HEK293 (cell line): Measurements from ENCODE around the gene MNX1.

Experiments used
- CTCF ChIA-PET: fragments of 350-600 bp; formaldehyde crosslinking; extraction: SDS; loops from one replicate; lab custom pipeline; 2021; ENCODE audit warnings: antibody characterized with exemption; lab: Yijun Ruan, JAX
- POLR2A ChIA-PET: fragments of 300-600 bp; formaldehyde crosslinking; extraction: SDS; loops from one replicate; lab custom pipeline; 2020; ENCODE audit warnings: antibody characterized with exemption, inconsistent platforms; lab: Yijun Ruan, JAX
- H3K27ac ChIP-seq: fragments of 200-500 bp; sonication (Bioruptor generic); 2 replicates; pipeline ENCODE4 v1.5.1; 2014; ENCODE audit warnings: low read depth, low read length, control low read depth, inconsistent platforms; ENCODE audit errors: extremely low read depth
- H3K36me3 ChIP-seq, 2 experiments: fragments of 200-500 bp in 1 of 2; sonication (Bioruptor generic) in 1 of 2; 1 replicate in 1 of 2; 2 replicates in 1 of 2; pipeline ENCODE4 v1.5.1; 2014 to 2017; ENCODE audit warnings: inconsistent platforms in 2 of 2, low read length in 2 of 2; ENCODE audit not compliant: control insufficient read depth in 2 of 2, insufficient read depth in 1 of 2
- H3K4me1 ChIP-seq: fragments of 200-500 bp; sonication (Bioruptor generic); 2 replicates; pipeline ENCODE4 v1.5.1; 2014; ENCODE audit warnings: mild to moderate bottlenecking, low read length, inconsistent platforms; ENCODE audit not compliant: control insufficient read depth, insufficient read depth
- H3K4me3 ChIP-seq: 2 replicates; pipeline ENCODE4 v1.5.1; 2011; ENCODE audit warnings: low read depth, mild to moderate bottlenecking, control low read depth, low read length, moderate library complexity
- H3K9me3 ChIP-seq: fragments of 200-500 bp; sonication (Bioruptor generic); 2 replicates; pipeline ENCODE4 v1.5.1; 2014; ENCODE audit warnings: low read depth, low read length, inconsistent platforms; ENCODE audit not compliant: control insufficient read depth, insufficient read depth
- BCL11A ChIP-seq: fragments of 450-650 bp; formaldehyde crosslinking; IDR thresholded peaks from 2 replicates; pipeline ENCODE4 v1.5.1; 2016; ENCODE audit warnings: low read depth, missing biosample characterization, missing genetic modification characterization
- SALL2 ChIP-seq: fragments of 450-650 bp; formaldehyde crosslinking; IDR thresholded peaks from 2 replicates; pipeline ENCODE4 v1.5.0; 2017; ENCODE audit warnings: missing biosample characterization, mild to moderate bottlenecking, missing genetic modification characterization, borderline replicate concordance
- SCRT1 ChIP-seq: fragments of 450-650 bp; formaldehyde crosslinking; IDR thresholded peaks from 2 replicates; pipeline ENCODE4 v1.5.1; 2016; ENCODE audit warnings: missing biosample characterization, missing genetic modification characterization, borderline replicate concordance
- SCRT2 ChIP-seq: fragments of 450-650 bp; formaldehyde crosslinking; IDR thresholded peaks from 2 replicates; pipeline ENCODE4 v1.5.1; 2016; ENCODE audit warnings: missing biosample characterization, missing genetic modification characterization
- SP2 ChIP-seq: fragments of 450-650 bp; formaldehyde crosslinking; IDR thresholded peaks from 2 replicates; pipeline ENCODE4 v1.5.1; 2016; ENCODE audit warnings: missing biosample characterization, missing genetic modification characterization
- YY2 ChIP-seq: fragments of 450-650 bp; formaldehyde crosslinking; IDR thresholded peaks from 2 replicates; pipeline ENCODE4 v1.5.1; 2016; ENCODE audit warnings: missing biosample characterization, missing genetic modification characterization
- ZBTB20 ChIP-seq: fragments of 450-650 bp; formaldehyde crosslinking; IDR thresholded peaks from 2 replicates; pipeline ENCODE4 v1.5.1; 2016; ENCODE audit warnings: missing biosample characterization, missing genetic modification characterization
- ZBTB7A ChIP-seq: fragments of 450-650 bp; formaldehyde crosslinking; IDR thresholded peaks from 2 replicates; pipeline ENCODE4 v1.5.1; 2016; ENCODE audit warnings: low read depth, missing biosample characterization, missing genetic modification characterization
- ZFHX2 ChIP-seq: fragments of 450-650 bp; formaldehyde crosslinking; conservative IDR thresholded peaks from 2 replicates; pipeline ENCODE4 v1.5.1; 2016; ENCODE audit warnings: missing biosample characterization, missing genetic modification characterization
- ZNF132 ChIP-seq: fragments of 450-650 bp; formaldehyde crosslinking; IDR thresholded peaks from 2 replicates; pipeline ENCODE4 v1.5.1; 2017; ENCODE audit warnings: missing biosample characterization, missing genetic modification characterization, borderline replicate concordance
- ZNF366 ChIP-seq: fragments of 450-650 bp; formaldehyde crosslinking; conservative IDR thresholded peaks from 2 replicates; pipeline ENCODE4 v1.5.1; 2016; ENCODE audit warnings: missing biosample characterization, missing genetic modification characterization
- ZNF48 ChIP-seq: fragments of 450-650 bp; formaldehyde crosslinking; IDR thresholded peaks from 2 replicates; pipeline ENCODE4 v1.5.1; 2016; ENCODE audit warnings: missing biosample characterization, missing genetic modification characterization
- ZNF585B ChIP-seq: fragments of 450-650 bp; formaldehyde crosslinking; IDR thresholded peaks from 2 replicates; pipeline ENCODE4 v1.5.1; 2016; ENCODE audit warnings: missing biosample characterization, missing genetic modification characterization
- ZNF596 ChIP-seq: fragments of 450-650 bp; IDR thresholded peaks from 2 replicates; pipeline ENCODE4 v1.5.0; 2018; ENCODE audit warnings: missing biosample characterization, mild to moderate bottlenecking, missing genetic modification characterization, moderate library complexity
- TF ChIP-seq, protein P1 (sequence below): fragments of 450-650 bp; formaldehyde crosslinking; IDR thresholded peaks from 2 replicates; pipeline ENCODE4; 2016; ENCODE audit warnings: missing biosample characterization, missing genetic modification characterization
- TF ChIP-seq, protein P2 (sequence below): fragments of 450-650 bp; formaldehyde crosslinking; IDR thresholded peaks from 2 replicates; pipeline ENCODE4 v1.5.1; 2016; ENCODE audit warnings: missing biosample characterization, missing genetic modification characterization
- TF ChIP-seq, protein P3 (sequence below): fragments of 450-650 bp; formaldehyde crosslinking; conservative IDR thresholded peaks from 2 replicates; pipeline ENCODE4 v1.5.1; 2016; ENCODE audit warnings: low read depth, missing biosample characterization, missing genetic modification characterization

The MNX1 gene

DNA sequence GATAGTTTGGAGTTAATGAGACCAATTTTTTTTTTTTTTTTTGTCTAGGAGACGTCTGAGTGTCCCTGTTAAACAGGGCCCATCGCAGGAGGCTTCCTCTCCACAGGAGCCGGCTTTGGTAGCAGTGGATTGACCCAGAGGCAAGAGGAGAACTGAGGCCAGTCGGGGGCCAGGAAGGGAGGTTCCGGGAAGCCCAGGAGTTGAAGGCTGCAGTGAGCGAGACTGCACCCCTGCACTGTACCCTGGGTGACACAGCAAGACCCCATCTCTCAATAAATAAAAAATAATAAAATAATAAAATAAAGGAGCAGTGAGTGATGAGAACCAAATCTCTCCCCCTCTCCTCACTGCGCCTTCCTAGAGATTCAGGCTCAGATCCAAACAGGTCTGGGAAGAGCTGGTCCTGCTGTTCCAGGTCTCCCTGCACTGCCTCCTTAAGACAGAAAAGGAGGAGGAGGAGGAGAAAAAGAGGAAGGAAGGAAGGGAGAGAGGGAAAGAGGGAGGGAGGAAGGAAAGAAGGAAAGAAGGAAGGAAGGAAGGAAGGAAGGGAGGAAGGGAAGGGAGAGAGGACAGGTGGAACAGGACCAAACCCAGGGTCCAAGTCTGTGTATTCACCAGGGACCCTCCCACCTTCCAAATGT lies 3.5 kb downstream of the MNX1 start (continued):
- TF ChIP-seq, protein P1, sequence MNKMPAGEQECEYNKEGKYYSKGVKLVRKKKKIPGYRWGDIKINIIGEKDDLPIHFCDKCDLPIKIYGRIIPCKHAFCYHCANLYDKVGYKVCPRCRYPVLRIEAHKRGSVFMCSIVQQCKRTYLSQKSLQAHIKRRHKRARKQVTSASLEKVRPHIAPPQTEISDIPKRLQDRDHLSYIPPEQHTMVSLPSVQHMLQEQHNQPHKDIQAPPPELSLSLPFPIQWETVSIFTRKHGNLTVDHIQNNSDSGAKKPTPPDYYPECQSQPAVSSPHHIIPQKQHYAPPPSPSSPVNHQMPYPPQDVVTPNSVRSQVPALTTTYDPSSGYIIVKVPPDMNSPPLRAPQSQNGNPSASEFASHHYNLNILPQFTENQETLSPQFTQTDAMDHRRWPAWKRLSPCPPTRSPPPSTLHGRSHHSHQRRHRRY (tag by site-specific recombination) = no peak
- TF ChIP-seq ZNF366 (tag by site-specific recombination) = peak; percentile 100
- no peak for TF ChIP-seq ZNF48
- TF ChIP-seq, protein P2, sequence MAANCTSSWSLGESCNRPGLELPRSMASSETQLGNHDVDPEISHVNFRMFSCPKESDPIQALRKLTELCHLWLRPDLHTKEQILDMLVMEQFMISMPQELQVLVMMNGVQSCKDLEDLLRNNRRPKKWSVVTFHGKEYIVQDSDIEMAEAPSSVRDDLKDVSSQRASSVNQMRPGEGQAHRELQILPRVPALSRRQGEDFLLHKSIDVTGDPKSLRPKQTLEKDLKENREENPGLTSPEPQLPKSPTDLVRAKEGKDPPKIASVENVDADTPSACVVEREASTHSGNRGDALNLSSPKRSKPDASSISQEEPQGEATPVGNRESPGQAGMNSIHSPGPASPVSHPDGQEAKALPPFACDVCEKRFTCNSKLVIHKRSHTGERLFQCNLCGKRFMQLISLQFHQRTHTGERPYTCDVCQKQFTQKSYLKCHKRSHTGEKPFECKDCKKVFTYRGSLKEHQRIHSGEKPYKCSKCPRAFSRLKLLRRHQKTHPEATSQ (tag by site-specific recombination) = no peak
- TF ChIP-seq SP2 = 0 out of 2 replicates have a peak, but pooled peaks have one; percentile 8
- TF ChIP-seq ZNF585B (tag by site-specific recombination) = peak; percentile 49
- 0 out of 2 replicates have a peak, but pooled peaks have one; percentile 3 for TF ChIP-seq ZBTB7A (tag by site-specific recombination)
- TF ChIP-seq ZFHX2 (tag by site-specific recombination) = peak; percentile 57; the same call in 1 of the 2 replicates
- TF ChIP-seq, protein P3, sequence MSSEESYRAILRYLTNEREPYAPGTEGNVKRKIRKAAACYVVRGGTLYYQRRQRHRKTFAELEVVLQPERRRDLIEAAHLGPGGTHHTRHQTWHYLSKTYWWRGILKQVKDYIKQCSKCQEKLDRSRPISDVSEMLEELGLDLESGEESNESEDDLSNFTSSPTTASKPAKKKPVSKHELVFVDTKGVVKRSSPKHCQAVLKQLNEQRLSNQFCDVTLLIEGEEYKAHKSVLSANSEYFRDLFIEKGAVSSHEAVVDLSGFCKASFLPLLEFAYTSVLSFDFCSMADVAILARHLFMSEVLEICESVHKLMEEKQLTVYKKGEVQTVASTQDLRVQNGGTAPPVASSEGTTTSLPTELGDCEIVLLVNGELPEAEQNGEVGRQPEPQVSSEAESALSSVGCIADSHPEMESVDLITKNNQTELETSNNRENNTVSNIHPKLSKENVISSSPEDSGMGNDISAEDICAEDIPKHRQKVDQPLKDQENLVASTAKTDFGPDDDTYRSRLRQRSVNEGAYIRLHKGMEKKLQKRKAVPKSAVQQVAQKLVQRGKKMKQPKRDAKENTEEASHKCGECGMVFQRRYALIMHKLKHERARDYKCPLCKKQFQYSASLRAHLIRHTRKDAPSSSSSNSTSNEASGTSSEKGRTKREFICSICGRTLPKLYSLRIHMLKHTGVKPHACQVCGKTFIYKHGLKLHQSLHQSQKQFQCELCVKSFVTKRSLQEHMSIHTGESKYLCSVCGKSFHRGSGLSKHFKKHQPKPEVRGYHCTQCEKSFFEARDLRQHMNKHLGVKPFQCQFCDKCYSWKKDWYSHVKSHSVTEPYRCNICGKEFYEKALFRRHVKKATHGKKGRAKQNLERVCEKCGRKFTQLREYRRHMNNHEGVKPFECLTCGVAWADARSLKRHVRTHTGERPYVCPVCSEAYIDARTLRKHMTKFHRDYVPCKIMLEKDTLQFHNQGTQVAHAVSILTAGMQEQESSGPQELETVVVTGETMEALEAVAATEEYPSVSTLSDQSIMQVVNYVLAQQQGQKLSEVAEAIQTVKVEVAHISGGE = peak; percentile 33; the same call in 1 of the 2 replicates
- TF ChIP-seq SALL2 (tag by site-specific recombination) = no peak
- no peak for TF ChIP-seq ZBTB20 (tag by site-specific recombination)

DNA sequence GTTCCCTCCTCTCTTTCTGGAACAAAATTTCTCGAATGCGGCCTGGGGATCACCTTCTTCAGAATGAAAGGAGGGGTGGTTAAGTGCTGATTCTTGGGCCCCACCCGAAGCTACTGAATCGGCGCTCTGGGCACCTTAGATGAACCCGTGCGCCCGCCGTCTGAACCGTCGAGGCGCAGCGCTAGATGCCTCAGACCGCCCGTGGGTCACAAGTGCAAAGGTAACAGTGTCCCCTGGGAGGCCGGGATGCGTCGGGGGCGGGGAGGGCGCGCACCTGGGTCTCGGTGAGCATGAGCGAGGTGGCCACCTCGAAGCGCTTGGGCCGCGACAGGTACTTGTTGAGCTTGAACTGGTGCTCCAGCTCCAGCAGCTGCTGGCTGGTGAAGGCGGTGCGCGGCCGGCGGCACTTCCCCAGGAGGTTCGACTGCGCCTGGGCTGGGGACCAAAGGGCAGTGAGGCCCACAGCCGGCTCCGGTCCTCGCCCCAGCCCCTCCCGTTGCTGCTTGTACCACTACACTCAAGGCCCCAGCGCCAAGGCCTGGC lies 4.2 kb downstream of the MNX1 start:
- no peak overlapping the region for H3K27ac ChIP-seq
- H3K36me3 ChIP-seq = peaks cover 0 to 27% of the 10 kb centered on the region in 2 experiments; a peak in 2 of 3 replicates
- TF ChIP-seq SCRT2 (tag by site-specific recombination) = peak; percentile 98
- TF ChIP-seq SCRT1 (tag by site-specific recombination) = peak; percentile 95
- no peak for TF ChIP-seq ZNF596 (tag by site-specific recombination)
- no peak for TF ChIP-seq YY2 (tag by site-specific recombination)
- no peak for TF ChIP-seq ZNF132 (tag by site-specific recombination)
- no peak for TF ChIP-seq BCL11A (tag by site-specific recombination)
- TF ChIP-seq, all 188 proteins: peak for 2
- Histone ChIP-seq H3K4me1 (peaks cover 10% of the 10 kb centered on the region; the same call in 1 of the 2 replicates), H3K4me3 (no peak overlapping the region), H3K9me3 (no peaks in the 10 kb centered on the region)
- CTCF ChIA-PET = no interaction called here
- POLR2A ChIA-PET = no interaction called here
